SK-N-SH (cell line): Measurements from ENCODE around the gene KIF19. TPM values are rescaled to one million over a fixed set of nuclear protein-coding genes. Genes with fewer than 3 reads are reported as not detected.

ENCODE experiments used
- CTCF ChIA-PET: fragments of 300-600, 350-600 bp; formaldehyde crosslinking; extraction: SDS; loops from one replicate; lab custom pipeline; 2021; lab: Yijun Ruan, JAX
- POLR2A ChIA-PET: fragments of 350-600 bp; sonication (Branson Sonifier 250); formaldehyde crosslinking; extraction: SDS; loops from one replicate; lab custom pipeline; 2020; ENCODE audit warnings: antibody characterized with exemption, inconsistent platforms; lab: Yijun Ruan, JAX
- DNase-seq: peaks from one replicate; pipeline ENCODE4 v3.0.0; 2012
- H2AFZ ChIP-seq: fragments of 200-600 bp; sonication (generic); 2 replicates; pipeline ENCODE4 v1.8.1; 2016; ENCODE audit warnings: antibody characterized with exemption, mild to moderate bottlenecking, low read depth
- H3F3A ChIP-seq: fragments of 200-600 bp; sonication (generic); replicated peaks from 2 replicates; pipeline ENCODE3; 2016; ENCODE audit warnings: antibody characterized with exemption, mild to moderate bottlenecking; ENCODE audit not compliant: insufficient read depth
- H3K27ac ChIP-seq, 2 experiments: fragments of 200-500 bp in 1 of 2; fragments of 200-600 bp in 1 of 2; sonication (Bioruptor generic) in 1 of 2; sonication (generic), shearing (Covaris generic) in 1 of 2; 2 replicates each; pipeline versions ENCODE4 v1.5.1 to v1.6.1; 2014 to 2016; ENCODE audit warnings: low read depth in 2 of 2, inconsistent platforms in 1 of 2, low read length in 1 of 2, mild to moderate bottlenecking in 1 of 2, mixed read lengths in 1 of 2
- H3K27me3 ChIP-seq: fragments of 200-600 bp; sonication (generic), shearing (Covaris generic); 2 replicates; pipeline ENCODE4 v1.6.1; 2016; ENCODE audit warnings: mixed run types; ENCODE audit not compliant: insufficient read depth
- H3K36me3 ChIP-seq, 2 experiments: fragments of 200-500 bp in 1 of 2; fragments of 200-600 bp in 1 of 2; sonication (Bioruptor generic) in 1 of 2; sonication (generic) in 1 of 2; replicated peaks in 1 of 2; 2 replicates each; pipeline versions ENCODE3 to v1.5.1; 2014 to 2016; ENCODE audit warnings: low read length in 1 of 2, mild to moderate bottlenecking in 1 of 2; ENCODE audit not compliant: insufficient read depth in 2 of 2, control insufficient read depth in 1 of 2
- H3K4me1 ChIP-seq, 2 experiments: fragments of 200-500 bp in 1 of 2; fragments of 200-600 bp in 1 of 2; sonication (Bioruptor generic) in 1 of 2; sonication (generic), shearing (Covaris generic) in 1 of 2; 2 replicates each; pipeline versions ENCODE4 v1.5.1 to v1.6.1; 2014 to 2016; ENCODE audit warnings: low read depth in 1 of 2, low read length in 1 of 2, mixed run types in 1 of 2; ENCODE audit not compliant: insufficient read depth in 2 of 2, control insufficient read depth in 1 of 2
- H3K4me2 ChIP-seq: fragments of 200-600 bp; sonication (generic), shearing (Covaris generic); 2 replicates; pipeline ENCODE4 v1.6.1; 2017; ENCODE audit warnings: mixed run types
- H3K4me3 ChIP-seq, 2 experiments: fragments of 200-500 bp in 1 of 2; fragments of 200-600 bp in 1 of 2; sonication (Bioruptor generic) in 1 of 2; sonication (generic), shearing (Covaris generic) in 1 of 2; 2 replicates each; pipeline versions ENCODE4 v1.5.1 to v1.8.1; 2014 to 2016; ENCODE audit warnings: low read depth in 2 of 2, inconsistent platforms in 1 of 2, low read length in 1 of 2, mild to moderate bottlenecking in 1 of 2, mixed read lengths in 1 of 2, moderate library complexity in 1 of 2
- H3K79me2 ChIP-seq: fragments of 200-600 bp; sonication (generic); 2 replicates; pipeline ENCODE4 v1.8.1; 2017; ENCODE audit warnings: mild to moderate bottlenecking; ENCODE audit not compliant: insufficient read depth
- H3K9ac ChIP-seq: fragments of 200-600 bp; sonication (generic); 2 replicates; pipeline ENCODE4 v1.6.1; 2017; ENCODE audit warnings: mixed run types
- H3K9me2 ChIP-seq: fragments of 200-600 bp; sonication (generic); 2 replicates; pipeline ENCODE4 v1.6.1; 2017; ENCODE audit warnings: mixed run types
- H3K9me3 ChIP-seq: fragments of 200-600 bp; sonication (generic); 2 replicates; pipeline ENCODE4 v1.6.1; 2017; ENCODE audit warnings: mixed run types, mild to moderate bottlenecking, moderate library complexity
- H4K20me1 ChIP-seq: fragments of 200-600 bp; sonication (generic); 2 replicates; pipeline ENCODE4 v1.6.1; 2017; ENCODE audit warnings: mild to moderate bottlenecking, mixed run types; ENCODE audit not compliant: insufficient read depth
- CHD2 ChIP-seq: fragments of 150-350 bp; IDR thresholded peaks from 2 replicates; pipeline ENCODE4 v1.6.1; 2018; ENCODE audit warnings: low read length; ENCODE audit not compliant: partially characterized antibody
- ELF1 ChIP-seq: IDR thresholded peaks from 2 replicates; pipeline ENCODE4 v1.4.0; 2012
- EP300 ChIP-seq, 2 experiments: IDR thresholded peaks; 2 replicates each; pipeline versions ENCODE4 v1.4.0 to v1.6.1; 2012; ENCODE audit warnings: borderline replicate concordance in 1 of 2, low read depth in 1 of 2, low read length in 1 of 2
- EZH2phosphoT487 ChIP-seq: fragments of 200-600 bp; sonication (generic); IDR thresholded peaks from 2 replicates; pipeline ENCODE4 v1.6.1; 2017; ENCODE audit warnings: low read depth, mixed run types, mild to moderate bottlenecking, antibody characterized with exemption, moderate library complexity, borderline replicate concordance
- FOXJ3 ChIP-seq: sonication (generic); formaldehyde crosslinking; IDR thresholded peaks from 2 replicates; pipeline ENCODE4 v1.5.1; 2020; ENCODE audit warnings: mild to moderate bottlenecking, missing genetic modification reagents
- FOXM1 ChIP-seq: IDR thresholded peaks from 2 replicates; pipeline ENCODE4 v1.4.0; 2012; ENCODE audit warnings: low read depth, mild to moderate bottlenecking
- GABPA ChIP-seq: IDR thresholded peaks from 2 replicates; pipeline ENCODE4 v1.4.0; 2012; ENCODE audit warnings: low read depth, mild to moderate bottlenecking
- GATA2 ChIP-seq: sonication (generic); formaldehyde crosslinking; IDR thresholded peaks from 2 replicates; pipeline ENCODE4 v1.5.0; 2020; ENCODE audit warnings: mild to moderate bottlenecking, missing genetic modification reagents
- MEF2A ChIP-seq: IDR thresholded peaks from 2 replicates; pipeline ENCODE4 v1.4.0; 2012; ENCODE audit warnings: low read depth, borderline replicate concordance
- MXI1 ChIP-seq: IDR thresholded peaks from 2 replicates; pipeline ENCODE4 v1.6.1; 2012; ENCODE audit warnings: mild to moderate bottlenecking, low read depth, low read length, improper control_type of control experiment
- NFIC ChIP-seq: IDR thresholded peaks from 2 replicates; pipeline ENCODE4 v1.4.0; 2012; ENCODE audit warnings: borderline replicate concordance
- RAD21 ChIP-seq: IDR thresholded peaks from 2 replicates; pipeline ENCODE4 v1.6.1; 2012; ENCODE audit warnings: mild to moderate bottlenecking, low read length
- RFX5 ChIP-seq: IDR thresholded peaks from 2 replicates; pipeline ENCODE4 v1.6.1; 2012; ENCODE audit warnings: mild to moderate bottlenecking, improper control_type of control experiment, low read length
- RXRA ChIP-seq: IDR thresholded peaks from 2 replicates; pipeline ENCODE4 v1.4.0; 2012; ENCODE audit warnings: low read depth, mild to moderate bottlenecking, borderline replicate concordance
- SIN3A ChIP-seq: IDR thresholded peaks from 2 replicates; pipeline ENCODE4 v1.6.1; 2012; ENCODE audit warnings: low read depth, mild to moderate bottlenecking, low read length, moderate library complexity, borderline replicate concordance
- TEAD4 ChIP-seq: IDR thresholded peaks from 2 replicates; pipeline ENCODE4 v1.4.0; 2012; ENCODE audit warnings: mild to moderate bottlenecking, borderline replicate concordance; ENCODE audit not compliant: insufficient read depth
- USF1 ChIP-seq: IDR thresholded peaks from 2 replicates; pipeline ENCODE4 v1.4.0; 2012; ENCODE audit warnings: low read depth, borderline replicate concordance
- YY1 ChIP-seq: IDR thresholded peaks from 2 replicates; pipeline ENCODE4 v1.4.0; 2012; ENCODE audit warnings: low read depth, mild to moderate bottlenecking
- ZBTB33 ChIP-seq: IDR thresholded peaks from 2 replicates; pipeline ENCODE4 v1.4.0; 2012; ENCODE audit warnings: low read depth, borderline replicate concordance
- WGBS: methylation state at CpG from one replicate; pipeline ENCODE4 v1.1.6; 2017; ENCODE audit warnings: low lambda C conversion rate; 5-methylcytosine and 5-hydroxymethylcytosine counted together
- polyA plus RNA-seq, 3 experiments: library from polyadenylated mRNA; depleted of rRNA; stranded (reverse); fragments of >200 nt; gene quantifications; 2 replicates each; pipeline ENCODE4 v1.2.3, GENCODE V29; 2012

KIF19 gene
- polyA plus RNA-seq, 1 of the 3 experiments (the other 2 are of a cell fraction), result not detected

GRCh38 chr17:74361230-74362068, 35.4 kb downstream of the KIF19 start, which contains the start of gene BTBD17:
TSS of gene BTBD17 (minus strand) at chr17:74361868. CDS start at chr17:74361819, 49 bp downstream.
- no peak for TF ChIP-seq ZBTB33
- TF ChIP-seq RAD21, result peak; percentile 40
- TF ChIP-seq RFX5, result no peak
- no peaks in the 10 kb centered on the region for H3F3A ChIP-seq
- no peaks in the 10 kb centered on the region for H3K36me3 ChIP-seq
- POLR2A ChIA-PET, result interaction anchor here (1.3 kb wide), 1 partner anchor 10 kb away, joined by 3 read pairs; no protein-coding TSS in a partner anchor
- H3K4me2 ChIP-seq, result no peak within 1 kb of the TSS
- H3K9ac ChIP-seq, result no peak within 1 kb of the TSS
- H2AFZ ChIP-seq, result no peak within 1 kb of the TSS
- no peaks in the 10 kb centered on the region; a peak in 1 of 4 replicates for H3K4me1 ChIP-seq
- H3K4me3 ChIP-seq, result peak within 1 kb of the TSS in 1 of 2 experiments; percentile 49; a peak in 1 of 4 replicates
- H3K79me2 ChIP-seq, result no peaks in the 10 kb centered on the region
- no peak within 1 kb of the TSS for H3K27ac ChIP-seq
- H4K20me1 ChIP-seq, result no peaks in the 10 kb centered on the region
- peak; percentile 78 for DNase-seq
- H3K27me3 ChIP-seq, result no peaks in the 10 kb centered on the region
- CTCF ChIA-PET, result interaction anchor here (0.6 to 13.1 kb wide), 26 partner anchors 8 to 162 kb away, joined by 3 to 194 read pairs (median 5); partner anchors contain the start of gene GPR142
- H3K9me3 ChIP-seq, result no peaks in the 10 kb centered on the region
- H3K9me2 ChIP-seq, result no peaks in the 10 kb centered on the region
- WGBS, result 55% methylated on average over 20 of the region's 28 CpGs

GRCh38 chr17:74362069-74362405, 36.0 kb downstream of the KIF19 start:
- H3K27me3 ChIP-seq, result no peaks in the 10 kb centered on the region
- H3K4me1 ChIP-seq, result no peaks in the 10 kb centered on the region; a peak in 1 of 4 replicates
- DNase-seq, result no peak
- no peaks in the 10 kb centered on the region for H3F3A ChIP-seq
- H3K4me2 ChIP-seq, result no peak overlapping the region
- POLR2A ChIA-PET, result no interaction called here
- no peak overlapping the region for H3K27ac ChIP-seq
- no peak overlapping the region for H3K4me3 ChIP-seq
- H2AFZ ChIP-seq, result no peak overlapping the region
- H3K79me2 ChIP-seq, result no peaks in the 10 kb centered on the region
- WGBS, result 20% methylated on average over 7 of the region's 9 CpGs
- TF ChIP-seq SIN3A (no peak), EZH2phosphoT487 (no peak), RFX5 (no peak), MEF2A (no peak), GATA2 (CRISPR knock-in tag) (no peak), RAD21 (no peak), FOXJ3 (CRISPR knock-in tag) (no peak), TEAD4 (no peak), FOXM1 (no peak), GABPA (no peak), YY1 (no peak), NFIC (no peak), MXI1 (no peak), CHD2 (no peak), ELF1 (no peak), USF1 (no peak), EP300 (IDR thresholded peaks at IDR 0.05; ENCODE audit: borderline replicate concordance in 1 of 2, low read depth in 1 of 2, low read length in 1 of 2) (no peak), RXRA (no peak), ZBTB33 (no peak)
- CTCF ChIA-PET, result interaction anchor here (0.9 to 13.1 kb wide), 18 partner anchors 9 to 162 kb away, joined by 3 to 194 read pairs (median 6); no protein-coding TSS in a partner anchor
- H4K20me1 ChIP-seq, result no peaks in the 10 kb centered on the region
- H3K9me2 ChIP-seq, result no peaks in the 10 kb centered on the region
- no peak overlapping the region for H3K9ac ChIP-seq
- no peaks in the 10 kb centered on the region for H3K36me3 ChIP-seq
- H3K9me3 ChIP-seq, result no peaks in the 10 kb centered on the region
